ENCODE measurements around the gene FBXO21. TPM values are rescaled to one million over a fixed set of nuclear protein-coding genes. Genes with fewer than 3 reads are reported as not detected.
"Not testable (repeated sequence)": the region's sequence is repeated elsewhere in the genome, so short reads cannot be mapped to it uniquely, and the experiment has no call there.

The FBXO21 gene
- total RNA-seq, 1 donor from 2014 or later = 158 TPM

- no peak for FAIRE-seq
Observed at GRCh38 chr12:117202556-117202955, 12.3 kb upstream of the FBXO21 start.

DNA sequence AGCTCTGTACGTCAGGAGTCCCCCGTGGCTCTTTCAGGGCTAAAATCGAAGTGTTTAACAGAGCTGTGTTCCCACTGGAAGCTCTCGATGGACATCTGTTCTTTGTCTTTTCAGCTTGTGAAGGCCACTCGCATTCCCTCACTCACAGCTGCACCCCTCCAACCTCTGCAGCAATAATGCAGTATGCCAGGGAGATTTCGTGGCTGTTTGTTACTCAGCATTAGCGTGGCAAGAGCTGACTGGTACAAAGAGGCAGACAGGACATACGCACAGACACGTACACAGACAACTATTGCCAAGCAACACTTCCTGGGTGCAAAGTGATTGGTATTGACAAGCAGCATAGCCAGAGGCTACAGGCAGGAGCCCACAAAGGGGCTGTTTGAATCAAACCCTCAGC lies 11.8 kb upstream of the FBXO21 start:
- no peak for DNase-seq (ENCODE audit: low spot score in 2 of 2)
- FAIRE-seq = no peak

More at GRCh38 chr12:117202556-117202955, 12.3 kb upstream of the FBXO21 start:
- DNase-seq (ENCODE audit: low spot score in 2 of 2) = no peak

GRCh38 chr12:117199956-117200744 lies 9.9 kb upstream of the FBXO21 start:
- DNase-seq (ENCODE audit: low spot score in 2 of 2); FAIRE-seq: not testable (repeated sequence)

GRCh38 chr12:117196334-117196733 lies 6.1 kb upstream of the FBXO21 start:
- DNase-seq (ENCODE audit: low spot score in 2 of 2); FAIRE-seq: not testable (repeated sequence)

GRCh38 chr12:117195027-117195426 lies 4.8 kb upstream of the FBXO21 start:
- not testable (repeated sequence) for FAIRE-seq; DNase-seq (ENCODE audit: low spot score in 2 of 2)

DNA sequence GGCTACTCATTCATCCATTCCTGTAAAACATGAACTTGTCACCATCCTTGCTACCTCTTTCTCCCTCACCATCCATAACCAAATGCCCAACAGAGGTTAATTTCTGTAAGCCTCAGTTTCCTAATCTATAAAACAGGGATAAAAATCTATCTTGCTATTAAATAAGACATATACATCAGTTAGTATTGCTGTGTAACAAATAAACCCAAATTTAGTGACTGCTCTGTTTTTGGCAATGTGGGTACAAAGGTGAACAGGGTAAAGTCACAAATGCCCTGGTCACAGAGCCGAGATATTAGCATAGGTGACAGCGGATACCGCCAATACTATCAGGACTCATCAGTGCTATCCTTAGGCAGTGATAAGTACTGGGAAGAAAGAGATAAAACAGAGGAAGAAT lies 3.6 kb upstream of the FBXO21 start:
- FAIRE-seq (no peak), DNase-seq (ENCODE audit: low spot score in 2 of 2) (no peak)

GRCh38 chr12:117192581-117192980 lies 2.3 kb upstream of the FBXO21 start:
- not testable (repeated sequence) for DNase-seq (ENCODE audit: low spot score in 2 of 2); FAIRE-seq

DNA sequence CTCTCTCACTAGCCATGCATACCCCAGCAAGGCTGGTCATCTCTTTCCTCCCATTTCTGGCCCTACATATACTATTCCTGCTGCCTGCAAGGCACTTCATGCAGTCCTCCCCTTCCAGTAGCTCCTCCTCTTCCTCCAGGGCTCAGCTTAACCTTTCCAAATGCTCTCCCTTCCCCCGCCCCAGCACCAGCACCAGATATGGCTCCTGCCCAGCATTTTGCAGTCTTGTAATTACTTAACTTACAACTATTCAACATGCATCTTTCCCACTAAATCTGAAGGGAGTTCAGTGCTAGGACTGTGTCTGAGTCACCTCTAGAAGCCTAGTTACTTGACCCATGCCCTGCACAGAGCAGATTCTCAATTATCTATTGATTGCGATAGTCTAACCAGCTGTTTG lies 1.8 kb upstream of the FBXO21 start:
- DNase-seq (ENCODE audit: low spot score in 2 of 2) (no peak), FAIRE-seq (no peak)

- DNase-seq (ENCODE audit: low spot score in 2 of 2) = peak in 1 of 2 donors; percentile 38
- no peak for FAIRE-seq
Observed at GRCh38 chr12:117189725-117190209, 503 bp downstream of the FBXO21 start.

GRCh38 chr12:117188961-117189724 lies 1.1 kb downstream of the FBXO21 start:
- DNase-seq (ENCODE audit: low spot score in 2 of 2) = peak; percentile 36 to 46
- FAIRE-seq = no peak

- no peak for FAIRE-seq
- no peak for DNase-seq (ENCODE audit: low spot score in 2 of 2)
Observed at GRCh38 chr12:117188121-117188665, 2.1 kb downstream of the FBXO21 start.

DNA sequence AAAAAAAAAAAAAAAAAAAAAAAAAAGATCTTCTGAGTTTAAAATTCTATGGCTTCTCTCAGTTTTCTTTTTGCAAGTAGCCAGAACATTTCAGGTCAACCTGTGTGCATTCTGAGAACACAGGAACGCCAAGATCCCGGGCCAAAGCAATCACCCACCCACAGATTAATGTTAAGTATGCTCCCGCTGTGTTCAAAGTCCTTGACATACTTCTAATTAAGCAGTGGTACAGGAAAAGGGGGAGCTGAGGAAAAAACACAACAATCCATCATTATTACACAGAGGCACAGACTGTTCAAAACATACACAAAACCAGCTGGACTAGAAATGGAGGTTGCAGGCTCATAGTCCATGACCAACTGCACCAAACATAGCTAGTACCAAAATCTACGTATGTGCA lies 2.8 kb downstream of the FBXO21 start:
- DNase-seq (ENCODE audit: low spot score in 2 of 2) (no peak), FAIRE-seq (no peak)

DNA sequence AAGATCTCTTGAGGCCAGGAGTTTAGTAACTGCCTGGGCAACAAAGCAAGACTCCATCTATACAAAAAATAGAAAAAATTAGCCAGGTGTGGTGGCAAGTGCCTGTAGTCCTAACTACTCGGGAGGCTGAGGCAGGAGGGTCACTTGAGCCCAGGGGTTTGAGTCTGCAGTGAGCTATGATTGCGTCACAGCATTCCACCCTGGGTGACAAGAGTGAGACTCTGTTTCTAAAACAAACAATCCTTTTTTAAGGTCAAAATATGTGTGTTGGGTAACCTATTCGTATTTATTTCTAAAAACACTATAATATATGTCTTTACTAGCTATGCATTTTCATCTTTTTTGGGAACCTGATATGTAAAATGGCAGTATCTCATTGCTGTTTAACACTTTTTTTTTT lies 7.4 kb downstream of the FBXO21 start:
- FAIRE-seq (no peak), DNase-seq (ENCODE audit: low spot score in 2 of 2) (no peak)

DNA sequence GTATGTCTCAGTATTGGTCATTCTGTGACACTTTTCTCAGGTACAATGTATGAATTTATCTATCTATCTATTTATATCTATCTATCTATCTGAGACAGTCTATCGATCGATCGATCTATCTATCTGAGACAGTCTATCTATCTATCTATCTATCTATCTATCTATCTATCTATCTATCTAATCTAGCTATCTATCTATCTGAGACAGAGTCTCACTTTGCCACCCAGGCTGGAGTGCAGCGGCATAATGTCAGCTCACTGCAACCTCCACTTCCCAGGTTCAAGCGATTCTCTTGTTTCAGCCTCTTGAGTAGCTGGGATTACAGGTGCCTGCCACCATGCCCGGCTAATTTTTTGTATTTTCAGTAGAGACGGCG lies 8.8 kb downstream of the FBXO21 start:
- not testable (repeated sequence) for FAIRE-seq; DNase-seq (ENCODE audit: low spot score in 2 of 2)

GRCh38 chr12:117180758-117181467 lies 9.4 kb downstream of the FBXO21 start:
- DNase-seq (ENCODE audit: low spot score in 2 of 2) = no peak
- FAIRE-seq = no peak

DNA sequence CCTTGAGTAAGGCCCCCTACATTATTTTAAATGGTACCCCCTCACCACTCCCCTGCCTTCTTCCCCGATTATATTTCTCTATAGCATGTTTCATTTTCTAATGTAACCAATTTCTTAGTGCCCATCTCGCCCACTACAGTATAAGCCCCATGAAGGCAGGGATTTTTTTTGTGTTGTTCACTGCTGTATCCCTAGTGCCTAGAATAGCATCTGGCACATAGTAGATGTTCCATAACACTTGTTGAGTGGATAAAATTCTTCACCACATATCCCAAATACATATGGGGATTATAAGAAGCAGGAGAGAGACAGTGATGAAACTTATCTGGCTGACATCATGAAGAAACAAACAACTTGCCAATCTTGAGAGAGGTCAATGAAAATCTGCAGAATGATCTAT lies 11.5 kb downstream of the FBXO21 start:
- no peak for FAIRE-seq
- no peak for DNase-seq (ENCODE audit: low spot score in 2 of 2)

- no peak for FAIRE-seq
- DNase-seq (ENCODE audit: low spot score in 2 of 2) = no peak
Observed at GRCh38 chr12:117178301-117178700, 12.0 kb downstream of the FBXO21 start.

DNA sequence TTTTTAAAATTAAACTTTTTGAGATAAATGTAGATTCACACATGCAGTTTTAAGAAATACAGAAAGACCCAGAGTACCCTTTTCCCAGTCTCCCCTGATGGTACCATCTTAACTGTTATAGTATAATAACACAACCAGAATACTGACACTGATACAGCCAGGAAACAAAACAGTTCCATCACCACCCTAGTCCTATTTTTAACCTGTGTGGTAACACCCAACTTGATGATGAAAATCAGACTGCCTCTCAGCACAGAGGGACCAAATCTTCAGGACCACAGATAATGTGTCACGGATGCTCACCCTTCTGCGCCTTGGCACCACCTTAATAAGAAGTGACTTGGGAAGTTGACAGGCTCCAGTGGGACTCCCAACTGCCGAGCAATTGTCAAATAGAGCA lies 18.1 kb downstream of the FBXO21 start:
- DNase-seq (ENCODE audit: low spot score in 2 of 2) = no peak
- FAIRE-seq = no peak

GRCh38 chr12:117171499-117172162 lies 18.6 kb downstream of the FBXO21 start:
- DNase-seq (ENCODE audit: low spot score in 2 of 2) (no peak), FAIRE-seq (no peak)

GRCh38 chr12:117169548-117169947 lies 20.7 kb downstream of the FBXO21 start:
- FAIRE-seq (no peak), DNase-seq (ENCODE audit: low spot score in 2 of 2) (no peak)
